ENCODE data around the gene PFKFB1. TPM values are rescaled to one million over a fixed set of nuclear protein-coding genes. Genes with fewer than 3 reads are reported as not detected.

The PFKFB1 gene
- total and polyA plus RNA-seq, 2 of the 13 experiments (the other 11 are each of a cell fraction or from before 2014, with no cell fraction given), result 1.5 to 2.9 TPM

- Histone ChIP-seq H2AFZ (ENCODE audit: low read length) (no peak overlapping the region), H4K20me1 (ENCODE audit: insufficient read depth, low read length) (no peaks in the 10 kb centered on the region), H3K4me3 (replicated peaks in 1 of 3; ENCODE audit: insufficient read depth in 1 of 3, low read depth in 2 of 3, low read length in 3 of 3) (no peak overlapping the region), H3K4me2 (ENCODE audit: low read depth, low read length) (no peak overlapping the region), H3K27ac (ENCODE audit: extremely low read length, insufficient read depth, low read length) (no peak overlapping the region), H3K36me3 (replicated peaks in 1 of 2; ENCODE audit: control insufficient read depth in 1 of 2, insufficient read depth in 2 of 2, low read length in 2 of 2) (no peaks in the 10 kb centered on the region), H3K9ac (ENCODE audit: insufficient read depth, low read depth, low read length) (no peak overlapping the region), H3K4me1 (ENCODE audit: insufficient read depth, low read length) (peaks cover 17% of the 10 kb centered on the region; the same call in 1 of the 2 replicates), H3K9me3 (ENCODE audit: low read length) (no peaks in the 10 kb centered on the region), H3K27me3 (ENCODE audit: control insufficient read depth in 1 of 2, insufficient read depth in 2 of 2, low read length in 2 of 2) (no peaks in the 10 kb centered on the region), H3K79me2 (ENCODE audit: insufficient read depth, low read length) (no peaks in the 10 kb centered on the region)
- FAIRE-seq (peak; percentile 39), ATAC-seq (no peak), DNase-seq (ENCODE audit: low spot score) (no peak)
- intact Hi-C loops (cut with micrococcal nuclease; ENCODE audit: unreplicated experiment) (no loop called here), in situ Hi-C loops (cut with HindIII; ENCODE audit: extremely low pct_ligation_motif_present, low pct_unique_long_range_greater_than_20kb) (no loop called here)
- BruUV-seq (replicated peaks), result no TSS peak
- ChIA-PET POLR2A (interaction anchor here (1.3 kb wide), 1 partner anchor 15 kb away, joined by 3 read pairs; no protein-coding TSS in a partner anchor), CTCF (ENCODE audit: low intra/inter-chr PET ratio, low total read pairs) (no interaction called here)
- no peak for TF ChIP-seq HBP1 (CRISPR knock-in tag; IDR thresholded peaks at IDR 0.05; ENCODE audit: low read depth)
- no peak for TF ChIP-seq RELA (CRISPR knock-in tag; IDR thresholded peaks at IDR 0.05)
- TF ChIP-seq KDM2A (CRISPR knock-in tag; IDR thresholded peaks at IDR 0.05; ENCODE audit: borderline replicate concordance, low read depth), result no peak
- no peak for TF ChIP-seq NR3C1 (CRISPR knock-in tag; IDR thresholded peaks at IDR 0.05)
- no peak for TF ChIP-seq PHF21A (CRISPR knock-in tag; IDR thresholded peaks at IDR 0.05)
- no peak for TF ChIP-seq PTBP1 (IDR thresholded peaks at IDR 0.05; ENCODE audit: low read depth, low read length, poor library complexity, severe bottlenecking)
- TF ChIP-seq ZBTB1 (CRISPR knock-in tag; IDR thresholded peaks at IDR 0.05; ENCODE audit: borderline replicate concordance), result no peak
- no peak for TF ChIP-seq ZNF263 (CRISPR knock-in tag; IDR thresholded peaks at IDR 0.05)
- TF ChIP-seq ZFP37 (CRISPR knock-in tag; IDR thresholded peaks at IDR 0.05; ENCODE audit: borderline replicate concordance), result no peak
- 78% methylated on average over 6 of the region's 6 CpGs for WGBS (ENCODE audit: low lambda C conversion rate)
Observed at GRCh38 chrX:54980334-54980733, 13.7 kb downstream of the PFKFB1 start.

All from HepG2 (cell line).